Neural cell (in vitro differentiated cells): Measurements from ENCODE around the gene MAST4. TPM values are rescaled to one million over a fixed set of nuclear protein-coding genes. Genes with fewer than 3 reads are reported as not detected.

Source experiments
- H2AFZ ChIP-seq: fragments of 200-600, 300-800 bp; sonication (generic), shearing (Covaris generic); 2 replicates; pipeline ENCODE4 v1.6.0; 2014; ENCODE audit warnings: low read depth, mild to moderate bottlenecking, antibody characterized with exemption, low read length, moderate library complexity
- H3F3A ChIP-seq: fragments of 200-600 bp; shearing (Covaris generic); 2 replicates; pipeline ENCODE4 v1.6.1; 2016; ENCODE audit warnings: mild to moderate bottlenecking, moderate library complexity, mixed read lengths, antibody characterized with exemption, low read length; ENCODE audit not compliant: insufficient read depth, poor library complexity, severe bottlenecking
- H3K27ac ChIP-seq: fragments of 200-600, 300-800 bp; sonication (generic), shearing (Covaris generic); 2 replicates; pipeline ENCODE4 v1.5.1; 2014; ENCODE audit warnings: mild to moderate bottlenecking, low read length, moderate library complexity
- H3K27me3 ChIP-seq: fragments of 300-800, 200-600 bp; sonication (generic), shearing (Covaris generic); 2 replicates; pipeline ENCODE4 v1.6.0; 2014; ENCODE audit warnings: mild to moderate bottlenecking, low read depth, low read length, moderate library complexity; ENCODE audit not compliant: insufficient read depth
- H3K36me3 ChIP-seq: fragments of 300-800, 200-600 bp; sonication (generic), shearing (Covaris generic); 2 replicates; pipeline ENCODE4 v1.5.1; 2014; ENCODE audit warnings: mild to moderate bottlenecking, antibody characterized with exemption, low read length, moderate library complexity; ENCODE audit not compliant: insufficient read depth
- H3K4me2 ChIP-seq: fragments of 300-800, 200-600 bp; sonication (generic), shearing (Covaris generic); 2 replicates; pipeline ENCODE4 v1.6.0; 2014; ENCODE audit warnings: mild to moderate bottlenecking, low read length
- H3K4me3 ChIP-seq: fragments of 300-800, 200-600 bp; sonication (generic), shearing (Covaris generic); 2 replicates; pipeline ENCODE4 v1.5.1; 2014; ENCODE audit warnings: mild to moderate bottlenecking, low read length, moderate library complexity
- H3K79me2 ChIP-seq: fragments of 200-600 bp; shearing (Covaris generic); replicated peaks from 2 replicates; pipeline ENCODE4 v1.6.0; 2014; ENCODE audit warnings: mild to moderate bottlenecking, low read length, moderate library complexity; ENCODE audit not compliant: insufficient read depth
- H3K9ac ChIP-seq: fragments of 300-800, 200-600 bp; sonication (generic), shearing (Covaris generic); 2 replicates; pipeline ENCODE4 v1.6.1; 2016; ENCODE audit warnings: mild to moderate bottlenecking, low read length, mixed read lengths
- H3K9me2 ChIP-seq: fragments of 200-600 bp; shearing (Covaris generic); 2 replicates; pipeline ENCODE4 v1.6.1; 2016; ENCODE audit warnings: mild to moderate bottlenecking, low read length, mixed read lengths; ENCODE audit not compliant: insufficient read depth
- H3K9me3 ChIP-seq: fragments of 200-600, 300-800 bp; sonication (generic), shearing (Covaris generic); 2 replicates; pipeline ENCODE4 v1.6.1; 2016; ENCODE audit warnings: mild to moderate bottlenecking, mixed run types, low read length, moderate library complexity, mixed read lengths
- H4K20me1 ChIP-seq: fragments of 200-600 bp; shearing (Covaris generic); 2 replicates; pipeline ENCODE4 v1.6.1; 2016; ENCODE audit warnings: mild to moderate bottlenecking, mixed run types; ENCODE audit not compliant: insufficient read depth
- CTCF ChIP-seq: fragments of 450-650 bp; IDR thresholded peaks from 2 replicates; pipeline ENCODE4 v1.5.1; 2014; ENCODE audit warnings: antibody characterized with exemption, mild to moderate bottlenecking, moderate library complexity; ENCODE audit not compliant: poor library complexity, severe bottlenecking
- EP300 ChIP-seq: fragments of 450-650 bp; conservative IDR thresholded peaks from 2 replicates; pipeline ENCODE4 v1.6.1; 2014; ENCODE audit warnings: antibody characterized with exemption, mild to moderate bottlenecking, moderate library complexity; ENCODE audit not compliant: poor library complexity, severe bottlenecking
- EZH2 ChIP-seq: fragments of 200-600, 300-800 bp; shearing (Covaris generic), sonication (generic); IDR thresholded peaks from 2 replicates; pipeline ENCODE4 v1.6.1; 2014; ENCODE audit warnings: antibody characterized with exemption, low read length, borderline replicate concordance, mild to moderate bottlenecking; ENCODE audit not compliant: insufficient read depth, poor library complexity, severe bottlenecking
- MXI1 ChIP-seq: fragments of 450-650 bp; conservative IDR thresholded peaks from 2 replicates; pipeline ENCODE4 v1.6.1; 2014; ENCODE audit warnings: antibody characterized with exemption, mild to moderate bottlenecking; ENCODE audit not compliant: poor library complexity, severe bottlenecking
- POLR2AphosphoS5 ChIP-seq: IDR thresholded peaks from 2 replicates; pipeline ENCODE4 v1.6.1; 2012
- RAD21 ChIP-seq: fragments of 450-650 bp; conservative IDR thresholded peaks from 2 replicates; pipeline ENCODE4 v1.6.1; 2014; ENCODE audit warnings: antibody characterized with exemption, mild to moderate bottlenecking, moderate library complexity
- REST ChIP-seq: IDR thresholded peaks from 2 replicates; pipeline ENCODE4 v1.6.1; 2012; ENCODE audit warnings: borderline replicate concordance
- SMC3 ChIP-seq: fragments of 450-650 bp; conservative IDR thresholded peaks from 2 replicates; pipeline ENCODE4 v1.6.1; 2014; ENCODE audit warnings: antibody characterized with exemption, mild to moderate bottlenecking, moderate library complexity; ENCODE audit not compliant: poor library complexity
- polyA plus RNA-seq: library from polyadenylated mRNA; depleted of rRNA; stranded (reverse); fragments of >200 nt; gene quantifications from 2 replicates; pipeline ENCODE4 v1.2.3, GENCODE V29; 2014

The MAST4 gene
- polyA plus RNA-seq, 1 donor from 2014 or later: 2.3 TPM

- Histone ChIP-seq H2AFZ (no peak overlapping the region), H3K79me2 (no peaks in the 10 kb centered on the region), H3K27ac (no peak overlapping the region), H3K9ac (no peak overlapping the region), H3F3A (no peaks in the 10 kb centered on the region), H3K36me3 (no peaks in the 10 kb centered on the region), H3K4me3 (no peak overlapping the region), H3K27me3 (no peaks in the 10 kb centered on the region), H3K9me2 (no peaks in the 10 kb centered on the region), H3K9me3 (peaks cover 5% of the 10 kb centered on the region), H3K4me2 (no peak overlapping the region), H4K20me1 (no peaks in the 10 kb centered on the region)
- no peak for TF ChIP-seq CTCF
- no peak for TF ChIP-seq RAD21
- no peak for TF ChIP-seq EP300
- no peak for TF ChIP-seq POLR2AphosphoS5
Observed at GRCh38 chr5:66617991-66618768, 22.0 kb downstream of the MAST4 start.

- H3K4me2 ChIP-seq: no peak overlapping the region
- no peaks in the 10 kb centered on the region for H3F3A ChIP-seq
- H4K20me1 ChIP-seq: no peaks in the 10 kb centered on the region
- no peak overlapping the region for H3K27ac ChIP-seq
- peaks cover 5% of the 10 kb centered on the region for H3K9me3 ChIP-seq
- H3K9ac ChIP-seq: no peak overlapping the region
- H3K79me2 ChIP-seq: no peaks in the 10 kb centered on the region
- no peak for TF ChIP-seq REST
- TF ChIP-seq RAD21: no peak
- no peak for TF ChIP-seq SMC3
- no peak for TF ChIP-seq MXI1
- no peaks in the 10 kb centered on the region for H3K36me3 ChIP-seq
- no peaks in the 10 kb centered on the region for H3K27me3 ChIP-seq
- no peak overlapping the region for H3K4me3 ChIP-seq
- H2AFZ ChIP-seq: no peak overlapping the region
- no peaks in the 10 kb centered on the region for H3K9me2 ChIP-seq
Observed at GRCh38 chr5:66620711-66621110, 24.5 kb downstream of the MAST4 start.

- Histone ChIP-seq H3K36me3 (no peaks in the 10 kb centered on the region), H3K79me2 (no peaks in the 10 kb centered on the region), H3K27ac (no peak overlapping the region), H3K27me3 (no peaks in the 10 kb centered on the region), H4K20me1 (no peaks in the 10 kb centered on the region), H3K4me2 (no peak overlapping the region), H3K9ac (no peak overlapping the region), H3K9me3 (peaks cover 5% of the 10 kb centered on the region), H3K9me2 (no peaks in the 10 kb centered on the region), H3F3A (no peaks in the 10 kb centered on the region), H3K4me3 (no peak overlapping the region), H2AFZ (no peak overlapping the region)
- TF ChIP-seq EZH2 (no peak), RAD21 (no peak)
Observed at GRCh38 chr5:66621146-66621545, 25.0 kb downstream of the MAST4 start.
